MCF 10A (cell line): Measurements from ENCODE around the gene PPIG. TPM values are rescaled to one million over a fixed set of nuclear protein-coding genes. Genes with fewer than 3 reads are reported as not detected.
A peak's percentile ranks its signal among the peaks of the same experiment; 100 is the strongest.
"Not testable (repeated sequence)": the region's sequence is repeated elsewhere in the genome, so short reads cannot be mapped to it uniquely, and the experiment has no call there.

Experiments used
- BruUV-seq: library from RNA; stranded (reverse); fragments of 400-500 nt; replicated peaks from 2 replicates; lab custom pipeline; 2021; lab: Mats Ljungman, UMichigan
- CTCF ChIA-PET: fragments of 300-600 bp; sonication (Branson Sonifier 250); formaldehyde crosslinking; extraction: SDS; loops from one replicate; lab custom pipeline; 2021; ENCODE audit warnings: antibody characterized with exemption, inconsistent platforms; lab: Yijun Ruan, JAX
- POLR2A ChIA-PET: fragments of 300-600, 350-650 bp; sonication (Branson Sonifier 250); formaldehyde crosslinking; extraction: SDS; loops from one replicate; lab custom pipeline; 2020; ENCODE audit warnings: antibody characterized with exemption, inconsistent platforms; lab: Yijun Ruan, JAX
- DNase-seq: peaks from one replicate; pipeline ENCODE4 v3.0.0-alpha.2; 2018; ENCODE audit not compliant: unreplicated experiment
- H3K27ac Mint-ChIP-seq: one replicate; pipeline ENCODE4 v1.8.0; 2022; ENCODE audit warnings: mild to moderate bottlenecking, low read depth, mixed read lengths; ENCODE audit not compliant: unreplicated experiment
- H3K27me3 Mint-ChIP-seq: one replicate; pipeline ENCODE4 v1.8.0; 2022; ENCODE audit warnings: mixed read lengths; ENCODE audit not compliant: insufficient read depth, unreplicated experiment
- H3K36me3 Mint-ChIP-seq: one replicate; pipeline ENCODE4 v1.8.0; 2022; ENCODE audit warnings: mild to moderate bottlenecking, moderate library complexity, mixed read lengths; ENCODE audit not compliant: insufficient read depth, unreplicated experiment
- H3K4me1 Mint-ChIP-seq: one replicate; pipeline ENCODE4 v1.8.0; 2022; ENCODE audit warnings: mixed read lengths; ENCODE audit not compliant: insufficient read depth, unreplicated experiment
- H3K4me3 Mint-ChIP-seq: one replicate; pipeline ENCODE4 v1.8.0; 2022; ENCODE audit warnings: mild to moderate bottlenecking, moderate library complexity, mixed read lengths; ENCODE audit not compliant: unreplicated experiment
- H3K9me3 Mint-ChIP-seq: one replicate; pipeline ENCODE4 v1.8.0; 2022; ENCODE audit warnings: mixed read lengths; ENCODE audit not compliant: unreplicated experiment
- intact Hi-C: fragments of 100-400 bp; cut with micrococcal nuclease; formaldehyde crosslinking; loops from 2 replicates; pipeline ENCODE4 v1.14.1; 2022
- total RNA-seq: library from RNA; stranded (reverse); gene quantifications from 2 replicates; pipeline ENCODE4 v1.2.3, GENCODE V29; 2022
- TF ChIP-seq, protein P1 (sequence below): fragments of 200-600 bp; IDR thresholded peaks from one replicate; pipeline ENCODE4 v1.8.0; 2022; ENCODE audit warnings: antibody characterized with exemption, mild to moderate bottlenecking; ENCODE audit not compliant: unreplicated experiment

PPIG gene
- total RNA-seq, 1 experiment from 2014 or later = 64.7 TPM

DNA sequence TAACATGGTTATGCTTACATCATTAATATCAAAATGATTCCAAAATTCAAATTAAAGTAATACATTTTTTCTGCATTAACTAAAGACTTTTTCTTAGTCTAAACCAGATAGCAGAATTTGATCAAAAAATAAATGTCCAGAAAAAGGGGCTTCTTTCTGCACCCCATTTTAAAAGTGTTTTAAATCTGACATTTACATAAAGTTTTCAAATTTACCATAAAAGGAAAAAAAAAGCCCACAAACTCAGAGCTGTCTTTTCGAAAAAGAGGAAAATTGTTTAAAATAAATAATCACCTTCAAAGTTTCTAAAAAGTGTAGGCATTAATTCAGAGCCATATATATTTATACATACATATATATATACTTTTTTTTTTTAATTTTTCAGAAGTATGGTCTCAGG, 12.0 kb upstream of the PPIG start:
- H3K9me3 Mint-ChIP-seq = no peaks in the 10 kb centered on the region
- H3K4me3 Mint-ChIP-seq = peak overlapping the region; percentile 96
- no peaks in the 10 kb centered on the region for H3K36me3 Mint-ChIP-seq
- CTCF ChIA-PET = interaction anchor here (0.7 kb wide), 3 partner anchors 15 to 99 kb away, joined by 3 to 4 read pairs (median 4); no protein-coding TSS in a partner anchor
- no peak for DNase-seq
- BruUV-seq = no TSS peak
- POLR2A ChIA-PET = interaction anchor here (1.4 to 4.1 kb wide), 6 partner anchors 9 to 256 kb away, joined by 5 to 80 read pairs (median 10); partner anchors contain the start of genes METTL5, PPIG and UBR3
- H3K27me3 Mint-ChIP-seq = no peaks in the 10 kb centered on the region
- H3K4me1 Mint-ChIP-seq = peaks cover 18% of the 10 kb centered on the region
- intact Hi-C loops = no loop called here
- no peak overlapping the region for H3K27ac Mint-ChIP-seq
- TF ChIP-seq, protein P1, sequence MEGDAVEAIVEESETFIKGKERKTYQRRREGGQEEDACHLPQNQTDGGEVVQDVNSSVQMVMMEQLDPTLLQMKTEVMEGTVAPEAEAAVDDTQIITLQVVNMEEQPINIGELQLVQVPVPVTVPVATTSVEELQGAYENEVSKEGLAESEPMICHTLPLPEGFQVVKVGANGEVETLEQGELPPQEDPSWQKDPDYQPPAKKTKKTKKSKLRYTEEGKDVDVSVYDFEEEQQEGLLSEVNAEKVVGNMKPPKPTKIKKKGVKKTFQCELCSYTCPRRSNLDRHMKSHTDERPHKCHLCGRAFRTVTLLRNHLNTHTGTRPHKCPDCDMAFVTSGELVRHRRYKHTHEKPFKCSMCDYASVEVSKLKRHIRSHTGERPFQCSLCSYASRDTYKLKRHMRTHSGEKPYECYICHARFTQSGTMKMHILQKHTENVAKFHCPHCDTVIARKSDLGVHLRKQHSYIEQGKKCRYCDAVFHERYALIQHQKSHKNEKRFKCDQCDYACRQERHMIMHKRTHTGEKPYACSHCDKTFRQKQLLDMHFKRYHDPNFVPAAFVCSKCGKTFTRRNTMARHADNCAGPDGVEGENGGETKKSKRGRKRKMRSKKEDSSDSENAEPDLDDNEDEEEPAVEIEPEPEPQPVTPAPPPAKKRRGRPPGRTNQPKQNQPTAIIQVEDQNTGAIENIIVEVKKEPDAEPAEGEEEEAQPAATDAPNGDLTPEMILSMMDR = no peak

DNA sequence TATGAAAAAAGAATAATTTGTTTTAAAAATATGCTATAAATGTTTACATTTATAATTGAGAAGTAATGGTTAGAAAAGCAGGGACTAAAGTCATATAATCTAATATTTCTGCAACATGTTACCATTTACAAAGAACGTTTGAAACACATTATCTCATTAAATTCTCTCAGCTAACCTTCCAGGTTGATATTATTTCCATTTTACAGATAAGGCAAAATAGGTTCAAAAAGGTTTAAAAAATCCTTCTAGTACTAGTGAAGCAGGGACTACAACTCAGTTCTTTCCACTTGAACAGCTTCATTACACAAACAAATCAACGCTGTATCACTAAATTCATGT, 11.4 kb upstream of the PPIG start:
- H3K4me1 Mint-ChIP-seq = peaks cover 14% of the 10 kb centered on the region
- DNase-seq = no peak
- CTCF ChIA-PET = interaction anchor here (0.5 to 1.0 kb wide), 5 partner anchors 10 to 356 kb away, joined by 3 to 5 read pairs (median 4); no protein-coding TSS in a partner anchor
- TF ChIP-seq, protein P1 = no peak
- H3K36me3 Mint-ChIP-seq = no peaks in the 10 kb centered on the region
- H3K27me3 Mint-ChIP-seq = no peaks in the 10 kb centered on the region
- peak overlapping the region; percentile 74 for H3K27ac Mint-ChIP-seq
- H3K4me3 Mint-ChIP-seq = peak overlapping the region; percentile 96
- POLR2A ChIA-PET = interaction anchor here (0.6 to 4.1 kb wide), 12 partner anchors 9 to 255 kb away, joined by 3 to 80 read pairs (median 5); partner anchors contain the start of genes KLHL41, METTL5, PPIG and SSB
- no TSS peak for BruUV-seq
- intact Hi-C loops = loop anchor here (1.0 kb wide), 1 partner anchor 12 kb away; the partner anchor contains the start of gene PPIG
- H3K9me3 Mint-ChIP-seq = no peaks in the 10 kb centered on the region

DNA sequence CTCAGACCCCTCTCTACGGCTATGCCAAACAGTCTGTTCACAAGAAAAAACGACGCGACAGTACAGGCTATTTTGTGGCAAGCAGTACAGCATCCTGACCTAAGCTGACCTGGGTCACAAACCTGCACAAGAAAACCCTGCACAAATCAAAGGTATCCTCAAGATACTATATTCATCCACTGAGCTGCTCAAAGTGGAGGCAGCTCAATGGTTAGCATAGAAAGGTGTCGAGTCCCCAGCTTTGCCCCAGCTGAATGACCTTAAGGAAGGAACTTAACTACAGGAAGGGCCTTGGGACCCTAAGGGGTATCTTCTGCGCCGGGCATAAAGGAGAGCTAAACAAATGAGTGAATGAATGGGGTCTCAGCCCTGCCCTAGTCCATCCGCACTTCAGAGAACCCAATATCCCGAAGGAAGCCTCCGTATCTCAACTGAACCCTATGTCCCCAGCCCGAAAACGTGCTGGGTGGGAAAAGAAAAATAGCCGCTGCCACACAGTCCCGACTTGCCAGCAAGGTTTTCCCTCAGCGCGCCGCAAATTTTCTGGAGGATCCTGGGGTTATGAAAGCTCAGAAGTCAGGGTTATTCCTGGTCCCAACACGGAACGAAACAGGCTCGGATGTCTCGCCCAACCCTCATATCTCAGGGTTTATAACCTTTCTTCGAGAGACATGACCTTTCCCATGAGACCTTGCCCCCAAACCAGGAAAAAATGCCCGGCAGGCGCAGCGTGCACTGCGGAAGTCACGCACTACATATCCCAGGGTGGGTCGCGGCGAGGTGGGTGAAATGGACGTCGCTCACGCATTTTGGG, 10.8 kb upstream of the PPIG start, which contains the start of gene FASTKD1:
Gene FASTKD1, minus strand, starts transcription at position 706 of the 814 bp plus-strand sequence. CDS start 1,836 bp downstream, outside the sequence.
- Mint-ChIP-seq H3K4me1 (peaks cover 8% of the 10 kb centered on the region), H3K27me3 (no peaks in the 10 kb centered on the region), H3K36me3 (no peaks in the 10 kb centered on the region), H3K4me3 (peak within 1 kb of the TSS; percentile 96), H3K27ac (peak within 1 kb of the TSS; percentile 74), H3K9me3 (no peaks in the 10 kb centered on the region)
- DNase-seq = peak; percentile 95
- BruUV-seq = TSS peak; percentile 70
- TF ChIP-seq, protein P1 = no peak
- POLR2A ChIA-PET = interaction anchor here (0.6 to 4.1 kb wide), 13 partner anchors 8 to 254 kb away, joined by 3 to 80 read pairs (median 5); partner anchors contain the start of genes KLHL41, METTL5, PPIG and SSB
- intact Hi-C loops = loop anchor here (1.0 kb wide), 1 partner anchor 11 kb away; the partner anchor contains the start of gene PPIG
- CTCF ChIA-PET = interaction anchor here (0.5 to 1.0 kb wide), 5 partner anchors 9 to 355 kb away, joined by 3 to 5 read pairs (median 4); no protein-coding TSS in a partner anchor

DNA sequence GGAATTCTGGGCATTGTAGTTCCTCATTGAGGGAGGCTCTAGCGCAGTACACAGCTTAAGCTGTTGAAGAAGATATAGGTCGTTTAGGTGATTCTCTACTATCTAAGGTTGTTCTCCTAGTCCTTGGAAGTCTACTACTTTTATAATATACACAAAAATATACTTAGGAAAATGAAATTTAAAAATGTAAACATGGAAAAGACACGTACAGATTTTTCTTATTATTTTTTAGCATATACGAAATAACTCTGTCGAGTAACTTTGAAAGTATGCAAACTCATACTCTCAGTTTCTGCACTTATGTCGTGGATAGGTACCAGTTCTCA, 10.2 kb upstream of the PPIG start:
- ChIA-PET CTCF (interaction anchor here (0.6 kb wide), 1 partner anchor 267 kb away, joined by 4 read pairs; no protein-coding TSS in a partner anchor), POLR2A (interaction anchor here (0.8 to 4.1 kb wide), 8 partner anchors 11 to 254 kb away, joined by 3 to 80 read pairs (median 8); partner anchors contain the start of genes KLHL41, PPIG, SSB and UBR3)
- no TSS peak for BruUV-seq
- Mint-ChIP-seq H3K4me3 (peak overlapping the region; percentile 96), H3K36me3 (no peaks in the 10 kb centered on the region), H3K9me3 (no peaks in the 10 kb centered on the region), H3K27me3 (no peaks in the 10 kb centered on the region), H3K4me1 (peaks cover 8% of the 10 kb centered on the region), H3K27ac (peak overlapping the region; percentile 74)
- intact Hi-C loops = loop anchor here (1.0 kb wide), 1 partner anchor 10 kb away; the partner anchor contains the start of gene PPIG
- TF ChIP-seq, protein P1 = no peak
- no peak for DNase-seq

DNA sequence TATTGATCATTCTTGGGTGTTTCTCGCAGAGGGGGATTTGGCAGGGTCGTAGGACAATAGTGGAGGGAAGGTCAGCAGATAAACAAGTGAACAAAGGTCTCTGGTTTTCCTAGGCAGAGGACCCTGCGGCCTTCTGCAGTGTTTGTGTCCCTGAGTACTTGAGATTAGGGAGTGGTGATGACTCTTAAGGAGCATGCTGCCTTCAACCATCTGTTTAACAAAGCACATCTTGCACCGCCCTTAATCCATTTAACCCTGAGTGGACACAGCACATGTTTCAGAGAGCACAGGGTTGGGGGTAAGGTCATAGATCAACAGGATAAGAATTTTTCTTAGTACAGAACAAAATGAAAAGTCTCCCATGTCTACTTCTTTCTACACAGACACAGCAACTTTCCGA, 9.6 kb upstream of the PPIG start:
- BruUV-seq, H3K36me3 Mint-ChIP-seq, H3K4me1 Mint-ChIP-seq, DNase-seq, H3K27me3 Mint-ChIP-seq, CTCF ChIA-PET, H3K27ac Mint-ChIP-seq, intact Hi-C loops, H3K4me3 Mint-ChIP-seq, H3K9me3 Mint-ChIP-seq: not testable (repeated sequence)
- POLR2A ChIA-PET = interaction anchor here (1.2 to 4.1 kb wide), 4 partner anchors 10 to 253 kb away, joined by 3 to 80 read pairs (median 13); partner anchors contain the start of genes PPIG, SSB and UBR3
